Measurements from ENCODE around the gene EXD2.
A peak's percentile ranks its signal among the peaks of the same experiment; 100 is the strongest.
"Not testable (repeated sequence)": the region's sequence is repeated elsewhere in the genome, so short reads cannot be mapped to it uniquely, and the experiment has no call there.

The EXD2 gene

GRCh38 chr14:69199786-69200185 is 8.5 kb downstream of the EXD2 start:
- no peak for DNase-seq

- no peak for DNase-seq
Observed at GRCh38 chr14:69204753-69205152, 13.5 kb downstream of the EXD2 start.

GRCh38 chr14:69207435-69208041 is 16.2 kb downstream of the EXD2 start:
- DNase-seq: no peak

- DNase-seq: no peak
Observed at GRCh38 chr14:69208666-69209065, 17.4 kb downstream of the EXD2 start.

- no peak for DNase-seq
Observed at GRCh38 chr14:69214393-69214792, 23.1 kb downstream of the EXD2 start.

GRCh38 chr14:69217663-69218062 is 26.4 kb downstream of the EXD2 start:
- not testable (repeated sequence) for DNase-seq

- DNase-seq: no peak
Observed at GRCh38 chr14:69224946-69225345, 33.6 kb downstream of the EXD2 start.

- DNase-seq: no peak
Observed at GRCh38 chr14:69226178-69226577, 34.9 kb downstream of the EXD2 start.

- DNase-seq: no peak
Observed at GRCh38 chr14:69226736-69227135, 35.4 kb downstream of the EXD2 start.

GRCh38 chr14:69231486-69231885 is 40.2 kb downstream of the EXD2 start:
- DNase-seq: no peak

- DNase-seq: no peak
Observed at GRCh38 chr14:69232388-69232787, 41.1 kb downstream of the EXD2 start.

GRCh38 chr14:69234106-69234505 is 42.8 kb downstream of the EXD2 start:
- DNase-seq: no peak

GRCh38 chr14:69235708-69236107 is 44.4 kb downstream of the EXD2 start:
- DNase-seq: no peak

- DNase-seq: no peak
Observed at GRCh38 chr14:69237142-69237541, 45.8 kb downstream of the EXD2 start.

GRCh38 chr14:69237584-69237983 is 46.3 kb downstream of the EXD2 start:
- DNase-seq: no peak

GRCh38 chr14:69238883-69239282 is 47.6 kb downstream of the EXD2 start:
- DNase-seq: no peak

GRCh38 chr14:69240527-69241173 is 49.4 kb downstream of the EXD2 start:
- DNase-seq: no peak

GRCh38 chr14:69241577-69241976 is 50.3 kb downstream of the EXD2 start:
- no peak for DNase-seq

GRCh38 chr14:69242311-69243224 is 51.3 kb downstream of the EXD2 start:
- DNase-seq: peak; percentile 56 to 65

- no peak for DNase-seq
Observed at GRCh38 chr14:69244946-69245345, 53.6 kb downstream of the EXD2 start.

- DNase-seq: no peak
Observed at GRCh38 chr14:69246331-69246730, 55.0 kb downstream of the EXD2 start.

- DNase-seq: no peak
Observed at GRCh38 chr14:69247676-69248440, 56.6 kb downstream of the EXD2 start.

- no peak for DNase-seq
Observed at GRCh38 chr14:69249603-69250002, 58.3 kb downstream of the EXD2 start.
